ENCODE results near the gene CACNA2D3.

The CACNA2D3 gene

GRCh38 chr3:54530944-54531343 lies 408.6 kb downstream of the CACNA2D3 start:
- no peak for DNase-seq (ENCODE audit: low spot score)

GRCh38 chr3:54531741-54532140 lies 409.4 kb downstream of the CACNA2D3 start:
- DNase-seq (ENCODE audit: low spot score) = no peak

GRCh38 chr3:54533856-54534255 lies 411.5 kb downstream of the CACNA2D3 start:
- DNase-seq (ENCODE audit: low spot score) = no peak

- no peak for DNase-seq (ENCODE audit: low spot score)
Measured at GRCh38 chr3:54535619-54536018, 413.3 kb downstream of the CACNA2D3 start.

GRCh38 chr3:54536450-54536849 lies 414.1 kb downstream of the CACNA2D3 start:
- DNase-seq (ENCODE audit: low spot score) = no peak

- DNase-seq (ENCODE audit: low spot score) = no peak
Measured at GRCh38 chr3:54537506-54537905, 415.2 kb downstream of the CACNA2D3 start.

- no peak for DNase-seq (ENCODE audit: low spot score)
Measured at GRCh38 chr3:54538346-54538745, 416.0 kb downstream of the CACNA2D3 start.

GRCh38 chr3:54541369-54541768 lies 419.0 kb downstream of the CACNA2D3 start:
- no peak for DNase-seq (ENCODE audit: low spot score)

GRCh38 chr3:54543446-54543845 lies 421.1 kb downstream of the CACNA2D3 start:
- no peak for DNase-seq (ENCODE audit: low spot score)

- DNase-seq (ENCODE audit: low spot score) = no peak
Measured at GRCh38 chr3:54547051-54547450, 424.7 kb downstream of the CACNA2D3 start.

- no peak for DNase-seq (ENCODE audit: low spot score)
Measured at GRCh38 chr3:54547846-54548245, 425.5 kb downstream of the CACNA2D3 start.

- no peak for DNase-seq (ENCODE audit: low spot score)
Measured at GRCh38 chr3:54549607-54550220, 427.4 kb downstream of the CACNA2D3 start.

GRCh38 chr3:54550221-54550977 lies 428.0 kb downstream of the CACNA2D3 start:
- no peak for DNase-seq (ENCODE audit: low spot score)

- no peak for DNase-seq (ENCODE audit: low spot score)
Measured at GRCh38 chr3:54556630-54557029, 434.3 kb downstream of the CACNA2D3 start.

- DNase-seq (ENCODE audit: low spot score) = no peak
Measured at GRCh38 chr3:54557538-54558428, 435.4 kb downstream of the CACNA2D3 start.

GRCh38 chr3:54563501-54564200 lies 441.3 kb downstream of the CACNA2D3 start:
- DNase-seq (ENCODE audit: low spot score) = no peak

- DNase-seq (ENCODE audit: low spot score) = no peak
Measured at GRCh38 chr3:54564374-54564925, 442.1 kb downstream of the CACNA2D3 start.

GRCh38 chr3:54565956-54566355 lies 443.6 kb downstream of the CACNA2D3 start:
- no peak for DNase-seq (ENCODE audit: low spot score)

- DNase-seq (ENCODE audit: low spot score) = no peak
Measured at GRCh38 chr3:54567949-54568348, 445.6 kb downstream of the CACNA2D3 start.

- DNase-seq (ENCODE audit: low spot score) = no peak
Measured at GRCh38 chr3:54570008-54570407, 447.7 kb downstream of the CACNA2D3 start.

- no peak for DNase-seq (ENCODE audit: low spot score)
Measured at GRCh38 chr3:54572197-54572895, 450.0 kb downstream of the CACNA2D3 start.
